Lower leg skin (tissue), 4 donors: ENCODE measurements around the gene PRPF40A. TPM values are rescaled to one million over a fixed set of nuclear protein-coding genes. Genes with fewer than 3 reads are reported as not detected.

Experiments
- DNase-seq, 2 donors: peaks; one replicate each; pipeline ENCODE4 v3.0.0-alpha.2; 2019; ENCODE audit warnings: low spot score in 2 of 2
- H3K4me3 ChIP-seq: fragments of 200-600 bp; sonication (generic); 2 replicates; pipeline ENCODE4 v1.5.1; 2017; ENCODE audit warnings: mild to moderate bottlenecking, low read depth; ENCODE audit not compliant: poor library complexity, severe bottlenecking
- CTCF ChIP-seq, 3 donors: fragments of 450-650 bp; IDR thresholded peaks; one replicate each; pipeline ENCODE4 v1.5.1; 2016; ENCODE audit warnings: antibody characterized with exemption in 3 of 3, mild to moderate bottlenecking in 3 of 3, moderate library complexity in 2 of 3
- POLR2A ChIP-seq, 2 donors: fragments of 450-650 bp; IDR thresholded peaks; one replicate each; pipeline ENCODE4 v1.6.1; 2016 to 2017; ENCODE audit warnings: antibody characterized with exemption in 2 of 2, mild to moderate bottlenecking in 1 of 2, moderate library complexity in 1 of 2
- WGBS, 2 donors: methylation state at CpG; one replicate each; pipeline ENCODE4 v1.1.5; 2018; 5-methylcytosine and 5-hydroxymethylcytosine counted together
- intact Hi-C: fragments of 100-400 bp; cut with DNase I; formaldehyde crosslinking; loops from one replicate; pipeline ENCODE4 v1.15.0; 2023; ENCODE audit warnings: low total_unique reads
- total RNA-seq, 4 donors: library from RNA; depleted of rRNA; stranded (reverse); fragments of >200 nt; gene quantifications; one replicate each; pipeline ENCODE4 v1.1.0, GENCODE V29; 2016

The PRPF40A gene
- total RNA-seq, 4 donors from 2014 or later = 70.9 to 137 (median 83.2) TPM

DNA sequence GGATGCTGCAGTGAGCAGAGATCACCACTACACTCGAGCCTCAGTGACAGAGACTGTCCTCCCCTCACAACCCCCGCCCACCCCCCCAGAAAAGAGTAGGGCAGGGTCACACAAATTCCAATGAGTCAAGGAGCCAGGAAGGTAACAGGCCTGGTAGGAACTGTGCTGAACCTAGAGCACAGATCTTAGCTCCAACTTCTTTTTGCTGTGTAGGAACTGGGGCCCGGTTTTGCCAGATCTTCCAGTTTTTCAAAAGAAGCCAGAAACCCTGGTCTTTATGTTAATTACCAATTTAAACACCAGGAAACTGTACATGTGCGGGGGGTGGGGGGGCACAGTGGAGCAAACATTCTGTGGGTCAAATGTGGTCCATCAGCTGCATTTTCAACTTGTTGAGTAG is 71.0 kb downstream of the PRPF40A start:
- DNase-seq = no peak
- TF ChIP-seq POLR2A (IDR thresholded peaks at IDR 0.05) (no peak), CTCF (IDR thresholded peaks at IDR 0.05) (no peak)
- intact Hi-C loops = no loop called here
- WGBS, 2 donors = 49 to 56% methylated on average over 4 of the region's 4 CpGs
- H3K4me3 ChIP-seq = no peak overlapping the region

GRCh38 chr2:152644189-152644873 is 72.9 kb downstream of the PRPF40A start:
- no peak for DNase-seq
- no peak overlapping the region for H3K4me3 ChIP-seq
- TF ChIP-seq POLR2A (IDR thresholded peaks at IDR 0.05) (no peak), CTCF (IDR thresholded peaks at IDR 0.05) (no peak)
- 91 to 94% methylated on average over 6 of the region's 6 CpGs for WGBS, 2 donors
- intact Hi-C loops = no loop called here

GRCh38 chr2:152638590-152638989 is 78.7 kb downstream of the PRPF40A start:
- intact Hi-C loops = loop anchor here (5.0 kb wide), 1 partner anchor 446 kb away; no protein-coding TSS in a partner anchor
- DNase-seq = no peak
- 81 to 83% methylated on average over 8 of the region's 8 CpGs for whole genome bisulfite sequencing, 2 donors
- H3K4me3 ChIP-seq = no peak overlapping the region
- no peak for TF ChIP-seq POLR2A (IDR thresholded peaks at IDR 0.05)
- TF ChIP-seq CTCF (IDR thresholded peaks at IDR 0.05) = no peak

- 90 to 92% methylated on average over 2 of the region's 2 CpGs for WGBS, 2 donors
- no peak overlapping the region for H3K4me3 ChIP-seq
- intact Hi-C loops = loop anchor here (5.0 kb wide), 1 partner anchor 446 kb away; no protein-coding TSS in a partner anchor
- TF ChIP-seq POLR2A (IDR thresholded peaks at IDR 0.05) (no peak), CTCF (IDR thresholded peaks at IDR 0.05) (no peak)
- DNase-seq = no peak
Observed at GRCh38 chr2:152638056-152638455, 79.2 kb downstream of the PRPF40A start.

GRCh38 chr2:152637251-152637650 is 80.0 kb downstream of the PRPF40A start:
- no peak for DNase-seq
- 91 to 96% methylated on average over 7 of the region's 7 CpGs for WGBS, 2 donors
- no peak overlapping the region for H3K4me3 ChIP-seq
- TF ChIP-seq POLR2A (IDR thresholded peaks at IDR 0.05) (no peak), CTCF (IDR thresholded peaks at IDR 0.05) (no peak)
- intact Hi-C loops = loop anchor here (5.0 kb wide), 1 partner anchor 445 kb away; no protein-coding TSS in a partner anchor
